ENCODE measurements around the gene ARMS2.

ARMS2 gene

DNA sequence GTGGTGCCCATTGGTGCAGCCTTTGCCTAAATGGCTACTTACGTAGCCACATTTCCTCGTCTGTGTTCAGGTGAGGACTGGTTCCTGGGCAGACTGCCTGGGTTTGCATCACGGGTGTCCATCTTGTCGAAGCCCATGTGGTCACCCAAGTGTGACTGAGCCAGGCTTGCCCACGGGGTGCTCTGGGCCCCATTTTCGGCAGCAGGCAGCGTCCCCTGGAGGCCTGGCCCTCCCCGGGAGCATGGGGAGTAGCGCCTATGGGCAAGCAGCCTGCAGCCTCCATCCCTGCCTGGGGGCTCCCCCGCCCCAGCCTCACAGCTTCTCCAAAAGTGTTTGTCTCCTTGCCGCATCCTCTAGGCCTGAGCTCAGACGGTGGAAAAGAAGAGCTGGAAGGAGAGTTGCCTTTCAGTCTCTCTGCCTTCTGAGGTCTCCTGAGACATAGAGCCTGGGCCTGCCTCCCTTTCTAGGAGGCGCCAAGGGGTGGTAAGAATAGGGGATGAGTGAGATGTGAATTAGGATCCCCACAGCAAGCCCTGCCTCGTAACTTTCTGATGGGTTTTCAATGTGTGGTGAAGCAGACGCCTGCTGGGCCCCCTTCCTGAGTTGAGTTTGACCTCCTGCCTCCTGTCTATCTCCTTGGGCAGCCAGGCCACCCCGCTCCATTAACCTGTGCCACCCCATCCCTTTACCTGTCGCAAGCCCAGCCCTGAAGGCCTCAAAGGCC, 49.6 kb downstream of the ARMS2 start:
- Histone ChIP-seq H4K20me1 (ENCODE audit: insufficient read depth, low read length) (peaks cover 4% of the 10 kb centered on the region), H3K4me1 (ENCODE audit: insufficient read depth, low read length) (no peaks in the 10 kb centered on the region), H3K4me3 (ENCODE audit: low read depth in 1 of 2, low read length in 2 of 2) (no peak overlapping the region), H3K27me3 (ENCODE audit: insufficient read depth, low read length, poor library complexity) (no peaks in the 10 kb centered on the region), H3K9me3 (ENCODE audit: insufficient read depth, low read length, severe bottlenecking) (no peaks in the 10 kb centered on the region), H2AFZ (ENCODE audit: low read depth, low read length) (no peak overlapping the region), H3K79me2 (ENCODE audit: insufficient read depth, low read length) (no peaks in the 10 kb centered on the region), H3K36me3 (ENCODE audit: insufficient read depth, low read length) (no peaks in the 10 kb centered on the region), H3K9ac (ENCODE audit: low read depth, low read length) (no peak overlapping the region), H3K27ac (ENCODE audit: low read length) (no peak overlapping the region), H3K4me2 (ENCODE audit: insufficient read depth, low read length) (no peak overlapping the region)
- DNase-seq, result no peak
- no peak for ATAC-seq (ENCODE audit: insufficient read depth, low read depth)
- TF ChIP-seq, protein P1, sequence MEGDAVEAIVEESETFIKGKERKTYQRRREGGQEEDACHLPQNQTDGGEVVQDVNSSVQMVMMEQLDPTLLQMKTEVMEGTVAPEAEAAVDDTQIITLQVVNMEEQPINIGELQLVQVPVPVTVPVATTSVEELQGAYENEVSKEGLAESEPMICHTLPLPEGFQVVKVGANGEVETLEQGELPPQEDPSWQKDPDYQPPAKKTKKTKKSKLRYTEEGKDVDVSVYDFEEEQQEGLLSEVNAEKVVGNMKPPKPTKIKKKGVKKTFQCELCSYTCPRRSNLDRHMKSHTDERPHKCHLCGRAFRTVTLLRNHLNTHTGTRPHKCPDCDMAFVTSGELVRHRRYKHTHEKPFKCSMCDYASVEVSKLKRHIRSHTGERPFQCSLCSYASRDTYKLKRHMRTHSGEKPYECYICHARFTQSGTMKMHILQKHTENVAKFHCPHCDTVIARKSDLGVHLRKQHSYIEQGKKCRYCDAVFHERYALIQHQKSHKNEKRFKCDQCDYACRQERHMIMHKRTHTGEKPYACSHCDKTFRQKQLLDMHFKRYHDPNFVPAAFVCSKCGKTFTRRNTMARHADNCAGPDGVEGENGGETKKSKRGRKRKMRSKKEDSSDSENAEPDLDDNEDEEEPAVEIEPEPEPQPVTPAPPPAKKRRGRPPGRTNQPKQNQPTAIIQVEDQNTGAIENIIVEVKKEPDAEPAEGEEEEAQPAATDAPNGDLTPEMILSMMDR (IDR thresholded peaks at IDR 0.05; ENCODE audit: borderline replicate concordance, extremely low read depth, low read length, poor library complexity, severe bottlenecking), result no peak
- no peak for TF ChIP-seq EZH2 (IDR thresholded peaks at IDR 0.05; ENCODE audit: borderline replicate concordance, low read depth, low read length, severe bottlenecking)

DNA sequence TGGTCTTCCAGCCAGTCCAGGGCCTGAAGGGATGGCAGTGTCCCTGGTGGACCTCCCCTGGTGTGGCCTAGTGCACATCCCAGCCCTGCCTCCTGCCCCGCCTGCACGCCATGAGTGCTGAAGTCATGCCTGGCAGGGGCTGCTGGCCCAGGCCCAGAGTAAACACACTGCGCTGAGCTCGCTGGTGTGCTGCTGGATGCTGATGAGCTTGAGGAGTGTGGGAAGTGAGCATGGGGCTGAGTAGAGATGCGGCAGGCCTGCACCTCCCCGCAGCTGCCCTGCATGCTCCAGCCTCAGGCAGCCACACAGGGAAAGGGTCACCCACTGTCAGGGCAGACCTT, 50.1 kb downstream of the ARMS2 start:
- H3K9me3 ChIP-seq (ENCODE audit: insufficient read depth, low read length, severe bottlenecking), result no peaks in the 10 kb centered on the region
- no peaks in the 10 kb centered on the region for H3K79me2 ChIP-seq (ENCODE audit: insufficient read depth, low read length)
- DNase-seq (no peak), ATAC-seq (ENCODE audit: insufficient read depth, low read depth) (no peak)
- no peak overlapping the region for H3K4me3 ChIP-seq (ENCODE audit: low read depth in 1 of 2, low read length in 2 of 2)
- no peak overlapping the region for H3K4me2 ChIP-seq (ENCODE audit: insufficient read depth, low read length)
- H2AFZ ChIP-seq (ENCODE audit: low read depth, low read length), result no peak overlapping the region
- H3K27ac ChIP-seq (ENCODE audit: low read length), result no peak overlapping the region
- no peak overlapping the region for H3K9ac ChIP-seq (ENCODE audit: low read depth, low read length)
- H3K36me3 ChIP-seq (ENCODE audit: insufficient read depth, low read length), result no peaks in the 10 kb centered on the region
- no peaks in the 10 kb centered on the region for H3K4me1 ChIP-seq (ENCODE audit: insufficient read depth, low read length)
- peaks cover 4% of the 10 kb centered on the region for H4K20me1 ChIP-seq (ENCODE audit: insufficient read depth, low read length)
- TF ChIP-seq EZH2 (IDR thresholded peaks at IDR 0.05; ENCODE audit: borderline replicate concordance, low read depth, low read length, severe bottlenecking), result no peak
- TF ChIP-seq, protein P1 (IDR thresholded peaks at IDR 0.05; ENCODE audit: borderline replicate concordance, extremely low read depth, low read length, poor library complexity, severe bottlenecking), result no peak
- no peaks in the 10 kb centered on the region for H3K27me3 ChIP-seq (ENCODE audit: insufficient read depth, low read length, poor library complexity)

DNA sequence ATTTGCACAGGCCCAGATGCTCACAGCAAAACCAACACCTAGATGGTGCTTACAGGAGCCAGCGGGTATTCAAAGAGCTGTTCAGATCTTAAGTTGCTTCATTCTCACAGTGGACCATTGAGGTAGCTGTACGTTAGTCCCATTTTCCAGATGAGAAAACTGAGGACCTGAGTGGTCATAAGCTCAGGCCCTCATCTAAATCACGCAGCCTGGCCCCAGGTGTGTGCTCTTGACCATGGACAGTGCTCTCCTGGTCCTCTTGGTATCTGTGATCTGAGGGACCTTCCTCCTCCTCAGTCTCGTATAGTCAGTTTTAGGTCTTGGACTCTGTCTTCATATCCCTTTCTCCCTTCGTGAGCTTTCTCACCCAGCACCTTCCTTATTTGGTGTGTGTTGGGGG, 50.6 kb downstream of the ARMS2 start:
- no peaks in the 10 kb centered on the region for H3K27me3 ChIP-seq (ENCODE audit: insufficient read depth, low read length, poor library complexity)
- no peaks in the 10 kb centered on the region for H3K4me1 ChIP-seq (ENCODE audit: insufficient read depth, low read length)
- no peak overlapping the region for H3K4me2 ChIP-seq (ENCODE audit: insufficient read depth, low read length)
- H3K27ac ChIP-seq (ENCODE audit: low read length), result no peak overlapping the region
- no peak for ATAC-seq (ENCODE audit: insufficient read depth, low read depth)
- H3K36me3 ChIP-seq (ENCODE audit: insufficient read depth, low read length), result no peaks in the 10 kb centered on the region
- peaks cover 4% of the 10 kb centered on the region for H4K20me1 ChIP-seq (ENCODE audit: insufficient read depth, low read length)
- H3K9me3 ChIP-seq (ENCODE audit: insufficient read depth, low read length, severe bottlenecking), result no peaks in the 10 kb centered on the region
- no peak for TF ChIP-seq EZH2 (IDR thresholded peaks at IDR 0.05; ENCODE audit: borderline replicate concordance, low read depth, low read length, severe bottlenecking)
- TF ChIP-seq, protein P1 (IDR thresholded peaks at IDR 0.05; ENCODE audit: borderline replicate concordance, extremely low read depth, low read length, poor library complexity, severe bottlenecking), result no peak
- H2AFZ ChIP-seq (ENCODE audit: low read depth, low read length), result no peak overlapping the region
- DNase-seq, result no peak
- H3K79me2 ChIP-seq (ENCODE audit: insufficient read depth, low read length), result no peaks in the 10 kb centered on the region
- no peak overlapping the region for H3K4me3 ChIP-seq (ENCODE audit: low read depth in 1 of 2, low read length in 2 of 2)
- H3K9ac ChIP-seq (ENCODE audit: low read depth, low read length), result no peak overlapping the region
